D721Med (cell line): ENCODE measurements around the gene DYNC2LI1.

ENCODE experiments used
- DNase-seq: peaks from one replicate; pipeline ENCODE4 v3.0.0; 2011; ENCODE audit warnings: low spot score; ENCODE audit not compliant: insufficient read length
- FAIRE-seq: peaks from 2 replicates; lab custom pipeline; 2011; peaks lifted over from hg19 to GRCh38; lab: Jason Lieb, UNC
- CTCF ChIP-seq: IDR thresholded peaks from 2 replicates; pipeline ENCODE4 v1.5.1; 2012; ENCODE audit warnings: mild to moderate bottlenecking, control low read depth; ENCODE audit not compliant: insufficient read depth; ENCODE audit errors: missing control alignments

DYNC2LI1 gene

GRCh38 chr2:43824512-43824911 lies 50.7 kb downstream of the DYNC2LI1 start:
- no peak for DNase-seq
- no peak for TF ChIP-seq CTCF
- FAIRE-seq = no peak

- no peak for FAIRE-seq
- no peak for DNase-seq
- TF ChIP-seq CTCF = no peak
Measured at GRCh38 chr2:43824951-43825493, 51.2 kb downstream of the DYNC2LI1 start.

GRCh38 chr2:43825841-43826240 lies 52.0 kb downstream of the DYNC2LI1 start:
- DNase-seq = no peak
- no peak for TF ChIP-seq CTCF
- FAIRE-seq = no peak

- DNase-seq = no peak
- FAIRE-seq = no peak
- no peak for TF ChIP-seq CTCF
Measured at GRCh38 chr2:43826305-43827250, 52.7 kb downstream of the DYNC2LI1 start.

GRCh38 chr2:43831543-43832294 lies 57.9 kb downstream of the DYNC2LI1 start:
- FAIRE-seq (no peak), DNase-seq (no peak)
- TF ChIP-seq CTCF = no peak

GRCh38 chr2:43832457-43832856 lies 58.6 kb downstream of the DYNC2LI1 start:
- TF ChIP-seq CTCF = no peak
- FAIRE-seq (no peak), DNase-seq (no peak)

GRCh38 chr2:43837033-43837432 lies 63.2 kb downstream of the DYNC2LI1 start:
- DNase-seq (no peak), FAIRE-seq (no peak)
- TF ChIP-seq CTCF = no peak
